Activated CD4-positive, alpha-beta T cell treated with anti-CD3 and anti-CD28 coated beads for 36 hours (primary cell): ENCODE results near the gene HEXD. TPM values are rescaled to one million over a fixed set of nuclear protein-coding genes. Genes with fewer than 3 reads are reported as not detected.
A peak's percentile ranks its signal among the peaks of the same experiment; 100 is the strongest.
"Not testable (repeated sequence)": the region's sequence is repeated elsewhere in the genome, so short reads cannot be mapped to it uniquely, and the experiment has no call there.

Experiments
- ATAC-seq: fragments of 200-7000 bp; cut with Tn5 transposase; one replicate; pipeline ENCODE4 v1.10.0; 2021; ENCODE audit warnings: mild to moderate bottlenecking, moderate library complexity
- CTCF ChIA-PET: fragments of 350-600 bp; sonication (Branson Sonifier 250); formaldehyde crosslinking; loops from one replicate; lab custom pipeline; 2021; ENCODE audit warnings: antibody characterized with exemption; lab: Charles Lee
- POLR2A ChIA-PET: fragments of 350-600 bp; sonication (Branson Sonifier 250); formaldehyde crosslinking; loops from one replicate; lab custom pipeline; 2021; ENCODE audit warnings: antibody characterized with exemption, inconsistent platforms; lab: Charles Lee
- DNase-seq: peaks from one replicate; pipeline ENCODE4 v3.0.0-alpha.2; 2020
- H3K27ac Mint-ChIP-seq: one replicate; pipeline ENCODE4 v1.8.0; 2021; ENCODE audit warnings: mixed read lengths
- H3K27me3 Mint-ChIP-seq: one replicate; pipeline ENCODE4 v1.8.0; 2021; ENCODE audit warnings: mixed read lengths
- H3K36me3 Mint-ChIP-seq: one replicate; pipeline ENCODE4 v1.8.0; 2021; ENCODE audit warnings: low read depth, mixed read lengths
- H3K4me1 Mint-ChIP-seq: one replicate; pipeline ENCODE4 v1.8.0; 2021; ENCODE audit warnings: mixed read lengths
- H3K4me3 Mint-ChIP-seq: one replicate; pipeline ENCODE4 v1.8.0; 2021; ENCODE audit warnings: mild to moderate bottlenecking, moderate library complexity, mixed read lengths
- H3K9me3 Mint-ChIP-seq: one replicate; pipeline ENCODE4 v1.8.0; 2021; ENCODE audit warnings: low read depth, mixed read lengths
- intact Hi-C, 2 experiments: fragments of 100-400 bp; cut with DNase I in 1 of 2; cut with micrococcal nuclease in 1 of 2; formaldehyde crosslinking; loops; one replicate each; pipeline versions ENCODE4 v1.14.2 to v1.15.1; 2022 to 2024; cut with DNase I, micrococcal nuclease
- total RNA-seq, 2 experiments: library from RNA; stranded (reverse); gene quantifications; one replicate each; pipeline ENCODE4 v1.2.3, GENCODE V29; 2021

Gene HEXD
- total RNA-seq, 2 experiments from 2014 or later = 23.3 to 26.0 TPM

DNA sequence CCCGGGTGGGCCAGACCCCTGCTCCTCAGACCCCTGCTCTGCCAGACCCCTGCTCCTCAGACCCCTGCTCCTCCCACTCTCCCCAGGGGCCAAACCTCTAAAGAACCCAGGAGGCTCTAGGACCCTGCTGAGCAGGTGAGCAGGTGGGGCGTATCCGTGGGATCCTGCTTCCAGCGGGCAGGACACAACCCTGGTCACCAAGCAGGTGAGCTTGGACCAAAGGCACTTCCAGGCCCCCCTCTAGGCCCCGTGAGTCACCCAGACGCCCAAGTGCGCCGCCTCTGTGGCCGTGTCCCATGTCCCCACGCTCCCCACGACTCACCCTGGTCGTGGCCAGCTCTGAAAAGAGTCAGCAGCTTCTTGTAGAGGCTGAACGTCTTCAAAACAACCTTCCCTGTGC is 27.4 kb downstream of the HEXD start:
- intact Hi-C loops = no loop called here
- Mint-ChIP-seq H3K27ac (no peak overlapping the region), H3K4me1 (peaks cover 25% of the 10 kb centered on the region), H3K4me3 (no peak overlapping the region), H3K9me3 (no peaks in the 10 kb centered on the region), H3K27me3 (no peaks in the 10 kb centered on the region), H3K36me3 (peaks cover 45% of the 10 kb centered on the region)
- no peak for DNase-seq
- ChIA-PET CTCF (interaction anchor here (0.7 to 1.0 kb wide), 2 partner anchors 108 to 486 kb away, joined by 3 read pairs; no protein-coding TSS in a partner anchor), POLR2A (no interaction called here)
- no peak for ATAC-seq

- Mint-ChIP-seq H3K9me3 (no peaks in the 10 kb centered on the region), H3K4me3 (no peak overlapping the region), H3K27me3 (no peaks in the 10 kb centered on the region), H3K27ac (no peak overlapping the region), H3K36me3 (peaks cover 45% of the 10 kb centered on the region), H3K4me1 (peaks cover 29% of the 10 kb centered on the region)
- POLR2A ChIA-PET = interaction anchor here (0.6 kb wide), 1 partner anchor 160 kb away, joined by 14 read pairs; no protein-coding TSS in a partner anchor
- ATAC-seq (no peak), DNase-seq (no peak)
- CTCF ChIA-PET = interaction anchor here (1.0 kb wide), 1 partner anchor 487 kb away, joined by 3 read pairs; no protein-coding TSS in a partner anchor
- intact Hi-C loops = no loop called here
Observed at GRCh38 chr17:82446124-82446523, 28.0 kb downstream of the HEXD start.

- ATAC-seq = no peak
- peaks cover 34% of the 10 kb centered on the region for H3K4me1 Mint-ChIP-seq
- ChIA-PET CTCF (interaction anchor here (1.0 kb wide), 1 partner anchor 487 kb away, joined by 3 read pairs; no protein-coding TSS in a partner anchor), POLR2A (interaction anchor here (0.6 kb wide), 1 partner anchor 161 kb away, joined by 14 read pairs; no protein-coding TSS in a partner anchor)
- H3K9me3 Mint-ChIP-seq = no peaks in the 10 kb centered on the region
- peaks cover 45% of the 10 kb centered on the region for H3K36me3 Mint-ChIP-seq
- DNase-seq = no peak
- intact Hi-C loops = no loop called here
- H3K27me3 Mint-ChIP-seq = no peaks in the 10 kb centered on the region
- peak overlapping the region; percentile 15 for H3K4me3 Mint-ChIP-seq
- H3K27ac Mint-ChIP-seq = peak overlapping the region; percentile 37
Observed at GRCh38 chr17:82446649-82447048, 28.5 kb downstream of the HEXD start.

- Mint-ChIP-seq H3K36me3 (peaks cover 41% of the 10 kb centered on the region), H3K27ac (peak overlapping the region; percentile 72), H3K4me3 (peak overlapping the region; percentile 49), H3K9me3 (no peaks in the 10 kb centered on the region), H3K27me3 (no peaks in the 10 kb centered on the region), H3K4me1 (peaks cover 43% of the 10 kb centered on the region)
- DNase-seq (no peak), ATAC-seq (no peak)
- POLR2A ChIA-PET = no interaction called here
- CTCF ChIA-PET = no interaction called here
- intact Hi-C loops = no loop called here
Observed at GRCh38 chr17:82447876-82448275, 29.7 kb downstream of the HEXD start.

DNA sequence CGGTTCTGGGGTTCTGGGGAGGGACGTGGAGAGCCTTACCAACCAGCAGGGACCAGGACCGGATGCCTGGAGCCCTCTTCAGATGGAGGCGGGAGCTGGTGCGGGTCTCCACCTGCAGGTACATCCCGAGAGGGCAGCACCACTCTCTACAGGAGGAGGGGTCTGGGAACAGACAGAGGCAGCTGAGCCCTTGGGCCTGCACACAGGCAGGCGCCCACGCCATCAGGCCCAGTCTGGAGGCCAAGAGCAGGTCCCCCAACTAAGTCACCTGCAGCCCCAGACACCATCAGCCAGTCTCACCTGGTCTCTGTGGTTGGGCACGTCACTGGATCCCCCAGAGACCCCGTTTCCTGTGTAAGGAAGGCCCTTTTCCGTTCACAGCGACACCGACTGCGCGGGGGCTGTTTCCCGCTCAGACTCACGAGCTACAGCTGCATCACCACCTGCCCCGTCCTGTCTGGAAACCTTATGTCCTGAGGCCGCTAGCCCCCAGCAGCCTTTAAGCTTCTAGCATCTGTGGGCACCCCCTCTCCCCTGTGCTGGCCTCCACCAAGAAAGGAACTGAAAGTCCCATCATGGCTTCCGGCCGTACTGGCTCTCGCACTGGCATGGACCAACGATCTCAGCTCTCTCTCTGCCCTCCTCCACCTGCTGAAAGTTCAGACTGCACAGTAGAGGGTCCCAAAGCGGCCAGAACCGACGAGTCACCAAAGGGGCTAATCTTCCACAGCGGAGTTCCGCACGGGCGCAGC is 31.2 kb downstream of the HEXD start:
- Mint-ChIP-seq H3K27ac (peak overlapping the region; percentile 95), H3K9me3 (no peaks in the 10 kb centered on the region), H3K4me1 (peaks cover 46% of the 10 kb centered on the region), H3K4me3 (peak overlapping the region; percentile 87), H3K27me3 (no peaks in the 10 kb centered on the region), H3K36me3 (peaks cover 38% of the 10 kb centered on the region)
- ATAC-seq (peak; percentile 61), DNase-seq (peak; percentile 84)
- intact Hi-C loops = loop anchor here in 1 of 2 experiments (1.0 kb wide), 1 partner anchor 102 kb away; no protein-coding TSS in a partner anchor
- CTCF ChIA-PET = interaction anchor here (0.7 to 0.9 kb wide), 3 partner anchors 26 to 134 kb away, joined by 3 to 4 read pairs (median 3); no protein-coding TSS in a partner anchor
- POLR2A ChIA-PET = interaction anchor here (0.6 to 1.6 kb wide), 5 partner anchors 9 to 305 kb away, joined by 3 to 9 read pairs (median 4); partner anchors contain the start of gene NARF

DNA sequence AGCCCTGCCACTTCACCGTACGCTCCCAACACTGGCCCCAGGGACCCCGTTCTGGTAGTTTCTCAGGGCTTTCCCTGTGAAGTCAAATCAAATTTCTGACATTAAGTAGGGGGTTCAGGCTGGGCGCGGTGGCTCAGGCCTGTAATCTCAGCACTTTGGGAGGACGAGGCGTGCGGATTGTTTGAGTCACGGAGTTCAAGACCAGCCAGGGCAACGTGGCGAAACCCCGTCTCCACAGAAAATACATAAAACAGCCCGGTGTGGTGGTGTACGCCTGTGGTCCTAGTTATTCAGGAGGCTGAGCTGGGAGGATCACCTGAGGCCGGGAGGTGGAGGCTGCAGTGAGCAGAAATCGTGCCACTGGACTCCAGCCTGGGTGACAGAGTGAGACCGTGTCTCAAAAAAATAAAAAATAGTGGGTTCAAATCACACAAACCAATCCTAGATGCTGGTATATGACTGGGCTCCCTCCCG is 31.8 kb downstream of the HEXD start:
- no peaks in the 10 kb centered on the region for H3K27me3 Mint-ChIP-seq
- H3K4me1 Mint-ChIP-seq = peaks cover 46% of the 10 kb centered on the region
- H3K9me3 Mint-ChIP-seq = no peaks in the 10 kb centered on the region
- intact Hi-C loops = loop anchor here (1.0 to 10.0 kb wide), 17 partner anchors 8 to 535 kb away; partner anchors contain the start of genes FOXK2 (in 2 of the 2), HEXD (in 2 of the 2), NARF (in 2 of the 2) and OGFOD3 (in 2 of the 2)
- DNase-seq = peak; percentile 73
- ChIA-PET POLR2A (interaction anchor here (0.7 to 1.6 kb wide), 2 partner anchors 152 to 213 kb away, joined by 3 to 9 read pairs; no protein-coding TSS in a partner anchor), CTCF (interaction anchor here (0.7 kb wide), 1 partner anchor 133 kb away, joined by 4 read pairs; no protein-coding TSS in a partner anchor)
- H3K36me3 Mint-ChIP-seq = peaks cover 36% of the 10 kb centered on the region
- peak overlapping the region; percentile 95 for H3K27ac Mint-ChIP-seq
- H3K4me3 Mint-ChIP-seq = peak overlapping the region; percentile 87
- ATAC-seq = peak; percentile 7

DNA sequence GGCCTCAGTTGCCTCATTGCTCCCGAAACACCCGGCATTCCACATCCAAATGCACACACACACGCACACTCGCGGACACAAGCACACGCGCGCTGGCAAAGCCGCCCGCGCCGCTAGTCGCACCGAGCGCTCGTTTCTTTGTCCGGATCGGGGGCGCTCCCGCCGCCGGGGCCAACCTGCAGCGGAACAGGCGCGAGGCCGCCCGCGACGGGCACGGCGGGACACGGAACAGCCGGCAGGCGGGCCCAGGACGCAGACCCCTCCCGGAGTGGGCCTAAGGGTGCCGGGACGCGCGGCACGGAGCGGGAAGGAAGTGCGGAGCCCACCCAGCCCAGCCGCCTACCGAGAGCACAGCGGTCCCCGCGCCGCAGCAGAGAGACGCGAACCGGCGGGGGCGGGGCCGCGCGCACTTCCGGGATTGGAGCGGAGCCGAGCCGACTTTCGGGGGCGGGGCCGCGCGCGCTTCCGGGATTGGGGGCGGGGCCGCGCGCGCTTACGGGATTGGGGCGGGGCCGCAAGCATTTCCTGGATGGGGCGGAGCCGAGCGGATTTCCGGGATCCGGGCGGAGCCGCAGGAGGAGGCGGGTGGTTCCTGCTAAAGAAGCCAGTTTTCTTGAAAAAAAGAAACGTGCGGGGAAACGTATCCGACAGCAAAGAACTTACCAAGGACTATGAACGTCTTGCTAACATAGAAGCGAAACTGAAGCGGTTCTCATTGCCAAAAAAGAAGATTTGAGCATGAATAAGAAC is 32.4 kb downstream of the HEXD start, which contains the start of gene CYBC1:
TSS of gene CYBC1 (minus strand) at position 396 of the 750 bp plus-strand sequence. CDS start 1,498 bp downstream, outside the sequence.
- ATAC-seq = peak; percentile 69
- peak within 1 kb of the TSS; percentile 97 for H3K27ac Mint-ChIP-seq
- peak within 1 kb of the TSS; percentile 87 for H3K4me3 Mint-ChIP-seq
- ChIA-PET CTCF (no interaction called here), POLR2A (interaction anchor here (0.7 to 1.6 kb wide), 4 partner anchors 69 to 214 kb away, joined by 3 to 9 read pairs (median 8); partner anchors contain the start of gene FOXK2)
- H3K36me3 Mint-ChIP-seq = peaks cover 36% of the 10 kb centered on the region
- no peaks in the 10 kb centered on the region for H3K27me3 Mint-ChIP-seq
- intact Hi-C loops = loop anchor here (1.0 to 10.0 kb wide), 16 partner anchors 8 to 536 kb away; partner anchors contain the start of genes FOXK2 (in 2 of the 2), HEXD (in 2 of the 2), NARF (in 2 of the 2) and OGFOD3 (in 2 of the 2)
- peak; percentile 98 for DNase-seq
- H3K4me1 Mint-ChIP-seq = peaks cover 46% of the 10 kb centered on the region
- H3K9me3 Mint-ChIP-seq = no peaks in the 10 kb centered on the region

- Mint-ChIP-seq H3K9me3 (no peaks in the 10 kb centered on the region), H3K27me3 (no peaks in the 10 kb centered on the region), H3K4me3 (peak overlapping the region; percentile 87), H3K4me1 (peaks cover 43% of the 10 kb centered on the region), H3K36me3 (peaks cover 28% of the 10 kb centered on the region), H3K27ac (peak overlapping the region; percentile 97)
- ChIA-PET CTCF (interaction anchor here (0.6 kb wide), 1 partner anchor 40 kb away, joined by 3 read pairs; no protein-coding TSS in a partner anchor), POLR2A (no interaction called here)
- intact Hi-C loops = loop anchor here in 1 of 2 experiments (5.0 to 10.0 kb wide), 2 partner anchors 245 to 537 kb away; partner anchors contain the start of genes PCYT2, RAB40B and SIRT7
- ATAC-seq (no peak), DNase-seq (no peak)
Observed at GRCh38 chr17:82452162-82452561, 34.0 kb downstream of the HEXD start.

DNA sequence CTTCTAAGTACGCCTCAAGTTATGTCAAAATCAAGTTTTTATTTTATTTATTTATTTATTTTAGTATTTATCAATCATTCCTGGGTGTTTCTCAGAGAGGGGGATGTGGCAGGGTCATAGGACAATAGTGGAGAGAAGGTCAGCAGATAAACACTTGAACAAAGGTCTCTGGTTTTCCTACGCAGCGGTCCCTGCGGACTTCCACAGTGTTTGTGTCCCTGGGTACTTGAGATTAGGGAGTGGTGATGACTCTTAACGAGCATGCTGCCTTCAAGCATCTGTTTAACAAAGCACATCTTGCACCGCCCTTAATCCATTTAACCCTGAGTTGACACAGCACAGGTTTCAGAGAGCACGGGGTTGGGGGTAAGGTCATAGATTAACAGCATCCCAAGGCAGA is 35.0 kb downstream of the HEXD start:
- intact Hi-C loops = loop anchor here in 1 of 2 experiments (5.0 to 10.0 kb wide), 2 partner anchors 244 to 538 kb away; partner anchors contain the start of genes PCYT2, RAB40B and SIRT7
- H3K9me3 Mint-ChIP-seq, H3K27me3 Mint-ChIP-seq, DNase-seq, ATAC-seq, H3K4me3 Mint-ChIP-seq, POLR2A ChIA-PET, CTCF ChIA-PET: not testable (repeated sequence)
- Mint-ChIP-seq H3K36me3 (peaks cover 20% of the 10 kb centered on the region), H3K27ac (peak overlapping the region; percentile 74), H3K4me1 (peaks cover 43% of the 10 kb centered on the region)

GRCh38 chr17:82453706-82454105 is 35.6 kb downstream of the HEXD start:
- Mint-ChIP-seq H3K36me3 (peaks cover 20% of the 10 kb centered on the region), H3K4me1 (peaks cover 43% of the 10 kb centered on the region)
- H3K9me3 Mint-ChIP-seq, DNase-seq, CTCF ChIA-PET, H3K27ac Mint-ChIP-seq, POLR2A ChIA-PET, ATAC-seq, H3K4me3 Mint-ChIP-seq, H3K27me3 Mint-ChIP-seq: not testable (repeated sequence)
- intact Hi-C loops = loop anchor here in 1 of 2 experiments (5.0 to 10.0 kb wide), 2 partner anchors 244 to 539 kb away; partner anchors contain the start of genes PCYT2, RAB40B and SIRT7
